Measurements from ENCODE around the gene NDUFAF5.
"Not testable (repeated sequence)": the region's sequence is repeated elsewhere in the genome, so short reads cannot be mapped to it uniquely, and the experiment has no call there.

The NDUFAF5 gene

GRCh38 chr20:13784893-13785715 lies at the start of gene NDUFAF5, which contains the start of gene ESF1:
NDUFAF5 (plus strand) TSS chr20:13785028; CDS start chr20:13785069, 41 bp downstream.
ESF1 (minus strand) TSS chr20:13784919; CDS start chr20:13783140, 1,779 bp downstream.
- peak; percentile 88 to 89 for DNase-seq

GRCh38 chr20:13735826-13736225 lies 49.0 kb upstream of the NDUFAF5 start:
- DNase-seq, result no peak

- no peak for DNase-seq
Observed at GRCh38 chr20:13736436-13737191, 48.2 kb upstream of the NDUFAF5 start.

- not testable (repeated sequence) for DNase-seq
Observed at GRCh38 chr20:13738187-13738586, 46.6 kb upstream of the NDUFAF5 start.

- no peak for DNase-seq
Observed at GRCh38 chr20:13739731-13740649, 44.8 kb upstream of the NDUFAF5 start.

- no peak for DNase-seq
Observed at GRCh38 chr20:13741879-13742278, 42.9 kb upstream of the NDUFAF5 start.

GRCh38 chr20:13744352-13744751 lies 40.5 kb upstream of the NDUFAF5 start:
- DNase-seq, result no peak

- DNase-seq, result no peak
Observed at GRCh38 chr20:13745784-13746183, 39.0 kb upstream of the NDUFAF5 start.

GRCh38 chr20:13749811-13750210 lies 35.0 kb upstream of the NDUFAF5 start:
- DNase-seq, result no peak

GRCh38 chr20:13753436-13754036 lies 31.3 kb upstream of the NDUFAF5 start:
- no peak for DNase-seq

GRCh38 chr20:13755809-13756208 lies 29.0 kb upstream of the NDUFAF5 start:
- no peak for DNase-seq

GRCh38 chr20:13756551-13756950 lies 28.3 kb upstream of the NDUFAF5 start:
- no peak for DNase-seq

GRCh38 chr20:13758884-13759283 lies 25.9 kb upstream of the NDUFAF5 start:
- no peak for DNase-seq

GRCh38 chr20:13760451-13760946 lies 24.3 kb upstream of the NDUFAF5 start:
- DNase-seq, result not testable (repeated sequence)

GRCh38 chr20:13765299-13765698 lies 19.5 kb upstream of the NDUFAF5 start:
- no peak for DNase-seq

- DNase-seq, result no peak
Observed at GRCh38 chr20:13765868-13766416, 18.9 kb upstream of the NDUFAF5 start.

GRCh38 chr20:13770141-13770540 lies 14.7 kb upstream of the NDUFAF5 start:
- DNase-seq, result no peak

- DNase-seq, result no peak
Observed at GRCh38 chr20:13771853-13772453, 12.9 kb upstream of the NDUFAF5 start.

GRCh38 chr20:13772529-13772928 lies 12.3 kb upstream of the NDUFAF5 start:
- no peak for DNase-seq

- DNase-seq, result no peak
Observed at GRCh38 chr20:13775867-13776266, 9.0 kb upstream of the NDUFAF5 start.

GRCh38 chr20:13777171-13777601 lies 7.6 kb upstream of the NDUFAF5 start:
- DNase-seq, result no peak
